Measurements from ENCODE around the gene NCAM2. TPM values are rescaled to one million over a fixed set of nuclear protein-coding genes. Genes with fewer than 3 reads are reported as not detected.

The NCAM2 gene
- total and polyA plus RNA-seq, 7 donors = 0.14 to 2.4 (median 0.62) TPM

DNA sequence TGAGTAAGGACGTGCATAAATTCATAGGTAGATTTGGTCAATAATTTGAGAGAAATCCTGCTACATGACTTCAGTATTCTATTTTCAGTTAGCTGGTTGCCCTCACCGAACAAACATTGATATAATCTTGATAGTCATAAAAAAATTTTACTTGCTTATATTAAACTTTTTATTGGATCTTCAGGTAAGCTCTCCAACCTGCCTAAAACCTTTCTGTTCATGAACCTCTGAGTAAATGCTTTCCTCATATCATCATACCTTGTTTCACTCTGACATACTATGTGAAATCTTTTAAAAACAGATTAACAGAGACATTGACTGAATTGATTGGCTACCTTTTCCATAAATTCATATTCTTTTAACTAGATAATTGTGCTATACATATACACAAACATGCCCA is 299.0 kb downstream of the NCAM2 start:
- Histone ChIP-seq H3K4me1 (no peaks in the 10 kb centered on the region), H3K9me3 (no peaks in the 10 kb centered on the region), H3K4me3 (no peak overlapping the region), H3K27ac (no peak overlapping the region), H3K36me3 (ENCODE audit: insufficient read depth in 1 of 2, low read depth in 1 of 2) (no peaks in the 10 kb centered on the region), H3K27me3 (ENCODE audit: insufficient read depth in 3 of 3, low read length in 2 of 3) (no peaks in the 10 kb centered on the region)
- TF ChIP-seq CTCF (IDR thresholded peaks at IDR 0.05) = no peak
- no peak for DNase-seq
- 79 to 91% (median 86%) methylated on average over 2 of the region's 2 CpGs for WGBS, 3 donors
- intact Hi-C loops (cut with DNase I) = no loop called here
- ATAC-seq = no peak

DNA sequence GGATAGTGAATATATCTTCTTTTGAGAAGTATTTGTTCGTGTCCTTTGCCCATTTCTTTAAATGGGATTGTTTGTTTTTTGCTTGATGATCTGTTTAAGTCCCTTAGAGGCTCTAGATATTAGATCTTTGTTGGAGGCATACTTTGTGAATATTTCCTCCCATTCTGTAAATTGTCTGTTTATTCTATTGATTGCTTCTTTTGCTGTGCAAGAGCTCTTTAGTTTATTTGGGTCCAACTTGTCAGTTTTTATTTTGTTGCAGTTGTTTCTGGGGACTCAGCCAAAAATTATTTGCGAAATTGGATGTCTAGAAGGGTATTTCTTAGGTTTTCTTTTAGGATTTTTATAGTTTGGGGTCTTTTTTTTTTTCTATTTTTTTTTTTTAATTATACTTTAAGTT is 302.8 kb downstream of the NCAM2 start:
- ATAC-seq = no peak

GRCh38 chr21:21309510-21309909 is 311.3 kb downstream of the NCAM2 start:
- Histone ChIP-seq H3K27ac (no peak overlapping the region), H3K27me3 (ENCODE audit: insufficient read depth in 3 of 3, low read length in 2 of 3) (no peaks in the 10 kb centered on the region), H3K4me3 (no peak overlapping the region), H3K4me1 (no peaks in the 10 kb centered on the region), H3K9me3 (peaks cover 2% of the 10 kb centered on the region), H3K36me3 (ENCODE audit: insufficient read depth in 1 of 2, low read depth in 1 of 2) (no peaks in the 10 kb centered on the region)
- DNase-seq (no peak), ATAC-seq (no peak)
- WGBS, 3 donors = 75 to 79% (median 77%) methylated on average over 1 of the region's 1 CpG
- intact Hi-C loops (cut with DNase I) = no loop called here
- TF ChIP-seq CTCF (IDR thresholded peaks at IDR 0.05) = no peak

More for the DNA sequence above, 302.8 kb downstream of the NCAM2 start:
- Histone ChIP-seq H3K27ac (no peak overlapping the region), H3K4me1 (no peaks in the 10 kb centered on the region), H3K9me3 (peaks cover 2% of the 10 kb centered on the region), H3K4me3 (no peak overlapping the region), H3K36me3 (ENCODE audit: insufficient read depth in 1 of 2, low read depth in 1 of 2) (no peaks in the 10 kb centered on the region), H3K27me3 (ENCODE audit: insufficient read depth in 3 of 3, low read length in 2 of 3) (no peaks in the 10 kb centered on the region)
- TF ChIP-seq CTCF (IDR thresholded peaks at IDR 0.05) = no peak
- no peak for DNase-seq
- 56 to 76% (median 61%) methylated on average over 2 of the region's 2 CpGs for WGBS, 3 donors
- intact Hi-C loops (cut with DNase I) = no loop called here

DNA sequence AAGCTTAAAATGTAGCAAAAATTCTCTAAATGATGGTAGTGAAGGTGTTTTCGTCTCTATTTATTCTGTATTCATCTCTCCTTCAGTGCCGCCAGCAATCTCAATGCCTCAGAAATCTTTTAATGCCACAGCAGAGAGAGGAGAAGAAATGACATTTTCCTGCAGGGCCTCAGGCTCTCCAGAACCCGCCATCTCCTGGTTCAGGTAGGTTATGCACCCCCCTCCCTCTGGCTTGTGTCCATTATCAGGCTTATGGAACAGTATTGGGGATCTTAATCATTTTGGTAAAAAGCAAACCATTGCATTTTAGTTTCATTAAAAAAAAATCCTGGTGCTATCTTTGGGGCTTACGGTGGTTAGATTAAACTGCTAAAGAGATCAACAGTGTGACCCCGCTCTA is 326.1 kb downstream of the NCAM2 start:
- H3K27ac ChIP-seq = no peak overlapping the region
- H3K9me3 ChIP-seq = peaks cover 3% of the 10 kb centered on the region
- DNase-seq (no peak), ATAC-seq (no peak)
- no peaks in the 10 kb centered on the region for H3K27me3 ChIP-seq (ENCODE audit: insufficient read depth in 3 of 3, low read length in 2 of 3)
- 85 to 91% (median 88%) methylated on average over 5 of the region's 5 CpGs for WGBS, 3 donors
- no peaks in the 10 kb centered on the region for H3K4me1 ChIP-seq
- TF ChIP-seq CTCF (IDR thresholded peaks at IDR 0.05) = no peak
- no peaks in the 10 kb centered on the region for H3K36me3 ChIP-seq (ENCODE audit: insufficient read depth in 1 of 2, low read depth in 1 of 2)
- H3K4me3 ChIP-seq = no peak overlapping the region
- intact Hi-C loops (cut with DNase I) = no loop called here

- no peak for ATAC-seq
These were observed 334.3 kb downstream of the NCAM2 start for GRCh38 chr21:21332492-21332891.

More at GRCh38 chr21:21332492-21332891, 334.3 kb downstream of the NCAM2 start:
- no peak overlapping the region for H3K4me3 ChIP-seq
- H3K36me3 ChIP-seq (ENCODE audit: insufficient read depth in 1 of 2, low read depth in 1 of 2) = no peaks in the 10 kb centered on the region
- no peaks in the 10 kb centered on the region for H3K4me1 ChIP-seq
- no peaks in the 10 kb centered on the region for H3K27me3 ChIP-seq (ENCODE audit: insufficient read depth in 3 of 3, low read length in 2 of 3)
- no peaks in the 10 kb centered on the region for H3K9me3 ChIP-seq
- intact Hi-C loops (cut with DNase I) = no loop called here
- no peak for DNase-seq
- TF ChIP-seq CTCF (IDR thresholded peaks at IDR 0.05) = no peak
- no peak overlapping the region for H3K27ac ChIP-seq
- 84 to 87% (median 85%) methylated on average over 3 of the region's 3 CpGs for WGBS, 3 donors
